Activated naive CD4-positive, alpha-beta T cell (primary cell): ENCODE results near the gene HCFC1.

Experiments
- DNase-seq, 4 experiments: peaks; one replicate each; lab custom pipeline; 2025; lab: John Stamatoyannopoulos, UW

The HCFC1 gene

GRCh38 chrX:153939573-153939972 lies 32.0 kb downstream of the HCFC1 start:
- no peak for DNase-seq

DNA sequence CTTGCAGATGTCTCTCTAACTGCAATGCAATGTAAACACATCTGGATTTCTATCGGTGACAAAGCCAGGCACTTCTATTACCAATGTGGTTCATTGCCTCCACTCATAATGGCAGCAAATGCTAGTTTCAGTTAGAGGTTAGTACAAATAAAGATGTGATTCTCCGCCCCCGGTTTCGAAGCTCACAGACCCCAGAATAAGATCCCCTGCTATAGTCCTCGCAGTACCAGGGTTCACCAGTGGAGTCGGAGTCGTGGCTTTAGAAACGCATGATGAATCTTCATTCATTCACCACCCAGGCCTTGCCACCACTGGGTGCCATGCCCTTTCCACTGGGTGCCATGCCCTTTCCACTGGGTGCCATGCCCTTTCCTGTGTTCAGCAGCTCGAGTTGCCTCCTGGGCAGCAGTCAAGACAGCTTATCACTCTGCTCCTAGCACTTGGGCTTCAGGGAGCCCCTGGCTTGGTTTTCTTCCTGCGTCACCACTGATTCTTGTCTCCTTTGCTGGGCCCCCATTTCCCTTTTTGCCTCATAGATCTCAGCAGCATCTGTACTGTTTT lies 33.3 kb downstream of the HCFC1 start:
- DNase-seq, result no peak

GRCh38 chrX:153937056-153937455 lies 34.6 kb downstream of the HCFC1 start:
- DNase-seq, result no peak

DNA sequence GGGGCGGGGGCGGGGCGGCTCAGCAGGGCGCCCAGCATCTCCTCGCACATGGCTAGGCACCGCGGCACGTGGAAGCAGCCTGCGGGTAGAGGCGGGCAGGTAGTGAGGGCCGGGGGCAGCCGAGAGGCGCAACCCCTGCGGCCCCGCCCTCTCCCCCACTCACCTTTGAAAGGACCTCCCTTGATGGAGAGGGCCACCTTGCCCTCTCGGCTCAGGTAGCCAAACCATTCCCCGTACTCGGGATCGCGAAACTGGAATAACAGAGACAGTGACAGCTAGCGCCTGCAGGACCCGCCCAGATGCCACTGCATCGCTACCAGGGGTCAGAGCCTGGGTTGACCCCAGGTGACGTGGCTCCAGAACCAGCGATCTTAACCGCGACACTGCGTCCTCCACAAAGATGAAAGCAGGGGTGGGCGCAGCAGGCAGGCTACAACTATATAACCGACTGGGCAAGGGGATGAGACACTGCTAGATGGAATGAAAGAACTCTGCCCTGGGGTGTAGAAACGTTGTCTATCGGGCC lies 36.2 kb downstream of the HCFC1 start:
- no peak for DNase-seq

GRCh38 chrX:153934762-153935325 lies 36.8 kb downstream of the HCFC1 start, which contains the start of gene NAA10:
NAA10 (minus strand) TSS chrX:153935037; CDS start chrX:153934904, 133 bp downstream.
- DNase-seq, result peak in 1 of 4 experiments; percentile 48

DNA sequence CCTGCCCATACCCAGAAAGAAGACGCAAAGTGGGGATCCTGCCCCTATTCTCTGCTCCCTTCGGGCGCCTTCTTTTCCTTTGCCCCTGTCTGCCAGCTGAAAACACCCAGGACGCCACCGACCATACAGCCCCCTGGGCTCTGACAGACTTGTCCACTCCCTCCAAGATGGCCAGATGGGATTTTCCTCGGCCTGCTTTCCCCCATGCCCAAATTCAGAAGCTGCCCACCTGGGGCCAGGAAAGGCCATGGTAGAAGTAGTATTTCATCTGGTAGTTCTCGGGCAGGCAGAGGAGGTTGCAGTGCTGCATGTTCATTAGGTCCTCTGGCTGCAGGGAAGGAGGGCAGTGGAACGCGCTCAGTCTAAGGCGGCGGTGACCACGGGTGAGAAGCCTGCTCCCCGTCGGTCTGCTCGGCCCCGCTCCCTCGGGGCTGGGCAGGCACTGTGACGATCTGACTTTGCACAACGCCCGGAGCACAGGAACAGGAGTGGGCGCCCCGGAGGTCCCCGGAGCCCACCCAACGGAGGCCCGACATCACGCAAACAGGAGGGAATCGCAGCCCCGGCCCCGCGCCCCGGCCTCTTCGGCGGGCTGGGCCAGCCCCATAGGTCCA lies 37.4 kb downstream of the HCFC1 start:
- no peak for DNase-seq

GRCh38 chrX:153933748-153934147 lies 37.9 kb downstream of the HCFC1 start:
- DNase-seq, result no peak

- no peak for DNase-seq
Observed at GRCh38 chrX:153932220-153932915, 39.2 kb downstream of the HCFC1 start.

GRCh38 chrX:153931748-153932147 lies 39.9 kb downstream of the HCFC1 start:
- DNase-seq, result no peak

DNA sequence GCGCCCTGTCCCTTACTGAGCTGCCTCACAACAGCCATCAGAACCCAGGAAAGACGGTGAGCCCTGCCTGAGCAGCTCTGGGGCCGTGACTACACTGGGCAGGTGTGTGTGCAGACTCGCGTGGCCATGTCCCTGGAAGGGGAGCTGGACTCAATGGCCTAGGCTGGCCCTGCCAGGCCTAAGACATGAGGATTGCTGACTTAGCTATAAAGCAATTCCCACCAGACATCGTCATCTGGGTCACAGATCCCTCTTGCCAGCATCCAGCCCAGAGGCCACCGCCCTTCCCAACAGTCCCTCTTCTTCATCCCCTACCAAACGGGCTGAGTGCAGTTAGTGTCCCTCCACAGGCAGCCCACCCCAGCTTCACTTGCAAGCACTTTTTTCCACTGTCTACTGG lies 40.5 kb downstream of the HCFC1 start:
- DNase-seq, result no peak

DNA sequence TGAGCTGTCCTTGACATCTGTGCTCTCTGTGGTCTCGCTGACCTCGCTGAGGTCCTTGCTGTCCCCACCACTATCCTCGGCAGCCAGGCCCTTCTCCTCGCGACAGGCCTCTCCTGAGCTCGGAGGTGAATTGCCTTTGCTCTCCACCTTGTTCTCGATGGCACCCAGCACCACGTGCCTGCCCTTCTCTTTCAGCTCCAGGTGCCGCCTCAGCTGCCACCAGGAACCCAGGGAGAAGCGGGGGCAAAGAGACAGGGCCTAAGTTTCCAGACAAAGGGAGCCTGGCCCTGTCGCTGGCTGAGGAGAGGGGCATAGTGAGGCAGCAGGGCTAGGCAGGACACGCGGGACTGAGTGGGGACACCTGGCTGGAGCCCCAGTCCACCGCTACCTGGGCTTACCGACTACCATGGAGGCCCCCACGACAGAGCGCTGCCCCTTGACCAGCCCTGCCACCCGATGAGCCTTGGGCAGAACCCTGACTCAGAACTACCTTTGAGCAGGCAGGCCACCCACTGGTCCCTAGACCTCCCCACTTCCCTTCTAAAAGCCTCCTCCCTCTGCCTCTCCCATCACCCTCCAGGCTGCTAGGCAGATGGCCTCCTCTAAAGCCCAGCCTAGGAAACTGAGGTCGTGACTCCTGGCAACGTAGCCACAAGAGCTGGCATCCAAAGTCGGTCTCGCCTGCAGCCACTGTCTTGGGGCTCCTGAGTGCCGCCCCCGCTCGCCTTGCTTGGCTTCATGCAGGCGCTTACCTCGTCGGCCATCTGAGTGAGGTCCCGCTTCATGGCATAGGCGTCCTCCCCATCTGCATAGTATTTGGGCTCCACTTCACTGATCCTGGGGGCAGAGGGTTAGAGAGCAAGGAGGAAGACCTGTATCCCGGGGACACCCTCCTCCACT lies 41.4 kb downstream of the HCFC1 start:
- no peak for DNase-seq

GRCh38 chrX:153929576-153929975 lies 42.0 kb downstream of the HCFC1 start:
- DNase-seq, result no peak

GRCh38 chrX:153928846-153929245 lies 42.8 kb downstream of the HCFC1 start:
- no peak for DNase-seq

- peak; percentile 75 to 95 (median 87) for DNase-seq
Observed at GRCh38 chrX:153927922-153928760, 43.5 kb downstream of the HCFC1 start.

GRCh38 chrX:153927672-153927921 lies 44.0 kb downstream of the HCFC1 start:
- peak in 1 of 4 experiments; percentile 46 for DNase-seq

DNA sequence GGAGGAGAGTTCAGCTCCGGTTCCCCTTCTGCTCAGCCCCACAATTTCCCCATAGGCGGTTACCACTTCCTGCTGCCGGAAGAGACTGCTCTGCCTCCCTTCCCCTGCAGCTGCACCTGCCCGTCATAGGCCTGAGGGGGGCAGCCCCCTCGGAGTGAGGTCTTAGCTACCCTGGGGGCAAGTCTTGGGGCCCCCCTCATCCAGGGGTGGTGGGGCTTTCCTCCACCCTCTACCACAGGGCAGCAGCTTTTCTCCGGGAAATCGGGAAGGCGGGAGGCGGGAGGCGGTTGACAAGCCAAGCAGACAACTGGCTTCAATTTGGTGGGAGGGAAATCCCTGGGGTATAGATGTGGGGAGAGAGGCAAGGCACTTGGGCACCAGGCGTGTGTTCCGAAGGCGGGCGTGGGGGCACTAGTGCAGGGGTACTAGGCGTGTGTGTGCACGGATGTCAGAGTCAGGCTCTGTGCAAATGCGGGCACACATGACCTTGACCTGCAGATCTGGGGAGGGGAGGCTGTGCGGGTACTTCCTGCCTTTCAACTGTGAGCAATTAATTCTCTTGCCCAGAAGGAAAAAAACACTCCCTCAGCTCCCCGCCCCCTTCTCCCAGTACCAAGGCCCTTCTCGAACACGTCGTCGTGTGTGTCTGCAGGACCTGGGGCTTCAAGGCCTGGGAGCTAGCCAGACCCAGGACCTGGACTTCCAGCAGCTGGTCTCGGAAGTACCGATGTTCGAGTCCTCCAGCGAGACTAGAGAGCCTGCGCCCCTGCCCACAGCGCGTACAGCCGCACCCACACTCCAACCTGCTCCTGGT lies 44.6 kb downstream of the HCFC1 start:
- peak; percentile 21 to 72 (median 50) for DNase-seq

GRCh38 chrX:153926552-153926857 lies 45.1 kb downstream of the HCFC1 start:
- no peak for DNase-seq

GRCh38 chrX:153925739-153926551 lies 45.7 kb downstream of the HCFC1 start, which contains the start of gene ARHGAP4:
ARHGAP4 (minus strand) TSS chrX:153926264; CDS start chrX:153926202, 62 bp downstream.
- peak in 1 of 4 experiments; percentile 34 for DNase-seq

DNA sequence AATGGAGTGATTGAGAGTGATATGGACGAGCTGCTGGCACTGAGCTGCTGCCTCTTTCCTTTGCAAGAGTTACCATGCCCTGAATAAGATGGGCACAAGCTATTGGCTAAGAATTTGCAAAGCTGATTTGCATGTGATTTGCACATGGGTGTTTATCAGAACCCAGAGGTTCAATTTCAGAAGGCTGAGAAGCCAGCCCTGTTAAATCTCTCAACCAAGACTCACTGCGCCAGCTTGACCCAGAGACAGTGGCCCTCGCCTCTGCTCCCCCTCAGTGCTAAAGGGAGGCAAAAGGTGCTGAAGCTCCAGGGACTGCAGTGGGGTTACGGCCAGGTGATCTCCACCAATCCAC lies 46.3 kb downstream of the HCFC1 start:
- DNase-seq, result no peak
